ENCODE data around the gene SPATA12.
"Not testable (repeated sequence)": the region's sequence is repeated elsewhere in the genome, so short reads cannot be mapped to it uniquely, and the experiment has no call there.

Gene SPATA12

DNA sequence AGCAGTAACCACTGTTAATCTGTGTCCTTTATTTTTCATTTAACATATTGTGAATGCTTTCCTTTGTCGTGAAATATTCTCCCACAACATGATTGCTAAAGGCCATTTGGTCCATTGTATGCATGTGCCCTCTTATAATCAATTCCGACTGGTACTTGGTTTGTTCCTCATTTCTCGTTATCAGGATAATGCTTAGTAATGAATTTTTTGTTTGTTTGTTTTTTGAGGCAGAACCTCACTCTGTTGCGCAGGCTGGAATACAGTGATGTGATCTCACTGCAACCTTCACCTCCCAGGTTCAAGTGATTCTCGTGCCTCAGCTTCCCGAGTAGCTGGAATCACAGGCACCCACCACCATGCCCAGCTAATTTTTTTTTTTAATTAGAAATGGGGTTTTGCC, 22.0 kb downstream of the SPATA12 start:
- no peak overlapping the region for H3K9ac ChIP-seq (ENCODE audit: low read length)
- no peaks in the 10 kb centered on the region for H3K9me3 ChIP-seq (ENCODE audit: insufficient read depth, low read length)
- H4K20me1 ChIP-seq (ENCODE audit: low read depth, low read length): no peaks in the 10 kb centered on the region
- no peaks in the 10 kb centered on the region for H3K9me2 ChIP-seq (replicated peaks; ENCODE audit: insufficient read depth, low read length)
- H3K4me3 ChIP-seq (ENCODE audit: insufficient read depth, low read length, poor library complexity, severe bottlenecking): no peak overlapping the region
- H3K4me2 ChIP-seq (ENCODE audit: low read depth, low read length, poor library complexity, severe bottlenecking): no peak overlapping the region
- no peaks in the 10 kb centered on the region for H3F3A ChIP-seq (ENCODE audit: insufficient read depth)
- H3K36me3 ChIP-seq (ENCODE audit: low read length): no peaks in the 10 kb centered on the region
- no peaks in the 10 kb centered on the region for H3K79me2 ChIP-seq (ENCODE audit: insufficient read depth, low read length)
- TF ChIP-seq EZH2phosphoT487 (conservative IDR thresholded peaks at IDR 0.05; ENCODE audit: low read length): no peak
- TF ChIP-seq, protein P1, sequence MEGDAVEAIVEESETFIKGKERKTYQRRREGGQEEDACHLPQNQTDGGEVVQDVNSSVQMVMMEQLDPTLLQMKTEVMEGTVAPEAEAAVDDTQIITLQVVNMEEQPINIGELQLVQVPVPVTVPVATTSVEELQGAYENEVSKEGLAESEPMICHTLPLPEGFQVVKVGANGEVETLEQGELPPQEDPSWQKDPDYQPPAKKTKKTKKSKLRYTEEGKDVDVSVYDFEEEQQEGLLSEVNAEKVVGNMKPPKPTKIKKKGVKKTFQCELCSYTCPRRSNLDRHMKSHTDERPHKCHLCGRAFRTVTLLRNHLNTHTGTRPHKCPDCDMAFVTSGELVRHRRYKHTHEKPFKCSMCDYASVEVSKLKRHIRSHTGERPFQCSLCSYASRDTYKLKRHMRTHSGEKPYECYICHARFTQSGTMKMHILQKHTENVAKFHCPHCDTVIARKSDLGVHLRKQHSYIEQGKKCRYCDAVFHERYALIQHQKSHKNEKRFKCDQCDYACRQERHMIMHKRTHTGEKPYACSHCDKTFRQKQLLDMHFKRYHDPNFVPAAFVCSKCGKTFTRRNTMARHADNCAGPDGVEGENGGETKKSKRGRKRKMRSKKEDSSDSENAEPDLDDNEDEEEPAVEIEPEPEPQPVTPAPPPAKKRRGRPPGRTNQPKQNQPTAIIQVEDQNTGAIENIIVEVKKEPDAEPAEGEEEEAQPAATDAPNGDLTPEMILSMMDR (IDR thresholded peaks at IDR 0.05; ENCODE audit: insufficient read depth, low read length, poor library complexity, severe bottlenecking): no peak
- H2AFZ ChIP-seq (ENCODE audit: low read depth, low read length, severe bottlenecking): no peak overlapping the region
- H3K27me3 ChIP-seq (ENCODE audit: low read length): no peaks in the 10 kb centered on the region
- no peak overlapping the region for H3K27ac ChIP-seq (ENCODE audit: low read depth, low read length)

DNA sequence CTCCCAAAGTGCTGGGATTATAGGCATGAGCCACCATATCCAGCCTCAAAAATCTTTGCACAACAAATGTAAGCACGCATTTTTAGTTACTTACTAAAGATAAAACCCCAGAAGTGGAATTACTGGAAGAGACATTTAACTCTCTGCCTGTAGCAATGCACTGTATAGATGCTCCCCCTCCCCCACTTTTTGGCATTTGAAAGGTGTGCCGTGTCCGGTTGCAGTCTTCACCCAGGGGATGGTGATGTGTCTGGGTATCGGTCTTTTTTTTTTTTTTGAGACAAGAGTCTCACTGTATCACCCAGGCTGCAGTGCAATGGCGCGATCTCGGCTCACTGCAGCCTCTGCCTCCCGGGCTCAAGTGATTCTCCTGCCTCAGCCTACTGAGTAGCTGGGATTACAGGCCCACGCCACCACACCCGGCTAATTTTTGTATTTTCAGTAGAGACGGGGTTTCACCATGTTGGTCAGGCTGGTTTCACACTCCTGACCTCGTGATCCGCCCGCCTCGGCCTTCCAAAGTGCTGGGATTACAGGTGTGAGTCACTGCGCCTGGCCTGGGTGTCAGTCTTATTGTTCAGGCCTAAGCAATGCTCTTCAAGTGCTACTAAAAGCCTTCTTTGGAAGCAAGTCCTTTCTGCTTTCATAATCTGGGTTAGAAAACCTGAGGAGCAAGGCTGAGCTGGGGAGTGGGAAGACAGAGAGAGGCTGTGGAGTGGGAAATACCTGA, 23.0 kb downstream of the SPATA12 start:
- H3K27ac ChIP-seq (ENCODE audit: low read depth, low read length); H3K9me2 ChIP-seq (replicated peaks; ENCODE audit: insufficient read depth, low read length); H4K20me1 ChIP-seq (ENCODE audit: low read depth, low read length); H3K4me2 ChIP-seq (ENCODE audit: low read depth, low read length, poor library complexity, severe bottlenecking); H3K4me3 ChIP-seq (ENCODE audit: insufficient read depth, low read length, poor library complexity, severe bottlenecking); H3K9me3 ChIP-seq (ENCODE audit: insufficient read depth, low read length); H3K79me2 ChIP-seq (ENCODE audit: insufficient read depth, low read length); H3K36me3 ChIP-seq (ENCODE audit: low read length); H3K9ac ChIP-seq (ENCODE audit: low read length); H2AFZ ChIP-seq (ENCODE audit: low read depth, low read length, severe bottlenecking); H3K27me3 ChIP-seq (ENCODE audit: low read length); H3F3A ChIP-seq (ENCODE audit: insufficient read depth): not testable (repeated sequence)

DNA sequence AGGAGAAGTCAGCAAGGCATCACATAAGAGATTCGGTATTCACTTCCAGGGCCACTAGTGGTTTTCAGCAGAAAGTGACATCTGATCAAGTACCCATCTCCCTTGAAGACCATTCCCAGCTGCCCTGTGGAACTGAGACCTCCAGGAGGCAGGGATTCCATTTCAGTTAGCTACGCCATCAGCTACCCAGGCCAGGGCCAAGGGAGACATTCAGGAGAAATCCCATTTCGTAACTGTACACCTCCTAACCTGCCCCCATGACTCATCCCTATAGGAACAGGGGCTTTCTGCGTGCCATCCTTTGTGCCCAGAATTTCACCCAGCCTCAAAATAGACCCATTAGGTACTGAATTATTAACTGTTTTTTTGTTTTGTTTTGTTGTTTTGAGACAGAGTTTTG, 24.7 kb downstream of the SPATA12 start:
- Histone ChIP-seq H3F3A (ENCODE audit: insufficient read depth) (no peaks in the 10 kb centered on the region), H3K9me3 (ENCODE audit: insufficient read depth, low read length) (no peaks in the 10 kb centered on the region), H3K9me2 (replicated peaks; ENCODE audit: insufficient read depth, low read length) (no peaks in the 10 kb centered on the region), H3K27me3 (ENCODE audit: low read length) (no peaks in the 10 kb centered on the region), H3K36me3 (ENCODE audit: low read length) (no peaks in the 10 kb centered on the region), H2AFZ (ENCODE audit: low read depth, low read length, severe bottlenecking) (no peak overlapping the region), H3K27ac (ENCODE audit: low read depth, low read length) (no peak overlapping the region), H3K9ac (ENCODE audit: low read length) (no peak overlapping the region), H4K20me1 (ENCODE audit: low read depth, low read length) (no peaks in the 10 kb centered on the region), H3K4me2 (ENCODE audit: low read depth, low read length, poor library complexity, severe bottlenecking) (no peak overlapping the region), H3K4me3 (ENCODE audit: insufficient read depth, low read length, poor library complexity, severe bottlenecking) (no peak overlapping the region), H3K79me2 (ENCODE audit: insufficient read depth, low read length) (no peaks in the 10 kb centered on the region)
- TF ChIP-seq, protein P1 (IDR thresholded peaks at IDR 0.05; ENCODE audit: insufficient read depth, low read length, poor library complexity, severe bottlenecking): no peak
- no peak for TF ChIP-seq EZH2phosphoT487 (conservative IDR thresholded peaks at IDR 0.05; ENCODE audit: low read length)

DNA sequence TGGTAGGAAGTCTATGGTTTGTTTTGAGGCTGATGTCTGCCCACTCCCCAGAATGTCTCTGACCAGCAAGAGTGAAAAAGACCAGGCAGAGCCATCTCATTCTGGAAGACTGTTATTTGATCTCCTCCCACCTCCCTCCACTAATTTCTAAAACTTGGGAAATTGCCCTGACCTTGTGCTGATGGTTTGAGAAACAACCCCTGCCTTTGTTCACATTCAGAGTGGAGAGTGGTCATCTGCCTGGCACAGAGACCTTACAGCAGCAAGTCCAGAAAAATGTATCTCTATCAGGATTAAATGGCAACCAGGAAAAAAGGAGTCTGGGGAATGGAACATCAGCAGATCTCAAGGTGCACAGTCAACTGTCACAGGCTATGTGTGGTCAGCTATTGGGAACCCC, 25.7 kb downstream of the SPATA12 start:
- H4K20me1 ChIP-seq (ENCODE audit: low read depth, low read length): no peaks in the 10 kb centered on the region
- H3K9ac ChIP-seq (ENCODE audit: low read length): no peak overlapping the region
- no peaks in the 10 kb centered on the region for H3K79me2 ChIP-seq (ENCODE audit: insufficient read depth, low read length)

More for the DNA sequence above, 25.7 kb downstream of the SPATA12 start:
- Histone ChIP-seq H3K36me3 (ENCODE audit: low read length) (no peaks in the 10 kb centered on the region), H2AFZ (ENCODE audit: low read depth, low read length, severe bottlenecking) (no peak overlapping the region), H3F3A (ENCODE audit: insufficient read depth) (no peaks in the 10 kb centered on the region), H3K9me3 (ENCODE audit: insufficient read depth, low read length) (no peaks in the 10 kb centered on the region), H3K27me3 (ENCODE audit: low read length) (no peaks in the 10 kb centered on the region), H3K9me2 (replicated peaks; ENCODE audit: insufficient read depth, low read length) (no peaks in the 10 kb centered on the region), H3K27ac (ENCODE audit: low read depth, low read length) (no peak overlapping the region), H3K4me2 (ENCODE audit: low read depth, low read length, poor library complexity, severe bottlenecking) (no peak overlapping the region), H3K4me3 (ENCODE audit: insufficient read depth, low read length, poor library complexity, severe bottlenecking) (no peak overlapping the region)
- TF ChIP-seq EZH2phosphoT487 (conservative IDR thresholded peaks at IDR 0.05; ENCODE audit: low read length): no peak
- TF ChIP-seq, protein P1 (IDR thresholded peaks at IDR 0.05; ENCODE audit: insufficient read depth, low read length, poor library complexity, severe bottlenecking): no peak
